Hepatocyte (in vitro differentiated cells): Measurements from ENCODE around the gene NELFB.
A peak's percentile ranks its signal among the peaks of the same experiment; 100 is the strongest.

ENCODE experiments used
- EZH2 ChIP-seq: fragments of 200-600 bp; sonication (generic); IDR thresholded peaks from 2 replicates; pipeline ENCODE4 v1.6.1; 2016; ENCODE audit warnings: antibody characterized with exemption, mild to moderate bottlenecking, borderline replicate concordance
- TF ChIP-seq, protein P1 (sequence below): fragments of 200-600 bp; sonication (generic); IDR thresholded peaks from 2 replicates; pipeline ENCODE4 v1.5.1; 2016; ENCODE audit warnings: antibody characterized with exemption, mild to moderate bottlenecking; ENCODE audit not compliant: poor library complexity

DNA sequence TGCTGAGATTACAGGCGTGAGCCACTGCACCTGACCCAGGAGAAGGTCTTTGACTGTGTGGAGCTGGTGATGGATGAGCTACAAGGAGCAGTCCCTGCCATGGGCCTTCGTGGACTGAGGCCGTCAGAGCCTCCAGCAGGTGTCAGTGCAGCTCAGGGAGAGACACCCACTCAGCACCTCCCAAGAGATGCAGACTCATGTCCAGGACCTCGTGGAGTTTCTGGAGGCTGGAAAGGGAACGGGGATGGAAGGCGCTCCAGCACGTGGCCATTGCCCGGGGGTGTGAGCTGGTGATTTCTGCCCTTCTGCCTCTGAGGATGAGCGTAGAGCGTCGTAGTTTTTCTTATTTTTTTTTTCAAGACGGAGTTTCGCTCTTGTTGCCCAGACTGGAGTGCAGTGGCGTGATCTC, 31.9 kb downstream of the NELFB start:
- TF ChIP-seq, protein P1, sequence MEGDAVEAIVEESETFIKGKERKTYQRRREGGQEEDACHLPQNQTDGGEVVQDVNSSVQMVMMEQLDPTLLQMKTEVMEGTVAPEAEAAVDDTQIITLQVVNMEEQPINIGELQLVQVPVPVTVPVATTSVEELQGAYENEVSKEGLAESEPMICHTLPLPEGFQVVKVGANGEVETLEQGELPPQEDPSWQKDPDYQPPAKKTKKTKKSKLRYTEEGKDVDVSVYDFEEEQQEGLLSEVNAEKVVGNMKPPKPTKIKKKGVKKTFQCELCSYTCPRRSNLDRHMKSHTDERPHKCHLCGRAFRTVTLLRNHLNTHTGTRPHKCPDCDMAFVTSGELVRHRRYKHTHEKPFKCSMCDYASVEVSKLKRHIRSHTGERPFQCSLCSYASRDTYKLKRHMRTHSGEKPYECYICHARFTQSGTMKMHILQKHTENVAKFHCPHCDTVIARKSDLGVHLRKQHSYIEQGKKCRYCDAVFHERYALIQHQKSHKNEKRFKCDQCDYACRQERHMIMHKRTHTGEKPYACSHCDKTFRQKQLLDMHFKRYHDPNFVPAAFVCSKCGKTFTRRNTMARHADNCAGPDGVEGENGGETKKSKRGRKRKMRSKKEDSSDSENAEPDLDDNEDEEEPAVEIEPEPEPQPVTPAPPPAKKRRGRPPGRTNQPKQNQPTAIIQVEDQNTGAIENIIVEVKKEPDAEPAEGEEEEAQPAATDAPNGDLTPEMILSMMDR, result peak; percentile 61
- no peak for TF ChIP-seq EZH2
